ENCODE measurements around the gene KIF26A. TPM values are rescaled to one million over a fixed set of nuclear protein-coding genes. Genes with fewer than 3 reads are reported as not detected.

The KIF26A gene
- total RNA-seq, 1 donor from 2014 or later: 0.46 TPM

GRCh38 chr14:104195878-104196277 is 57.5 kb downstream of the KIF26A start:
- DNase-seq (ENCODE audit: low read depth): no peak
- H3K4me3 ChIP-seq (ENCODE audit: low read depth, low read length): no peak overlapping the region
- no peak for TF ChIP-seq CTCF (conservative IDR thresholded peaks at IDR 0.05; ENCODE audit: low read depth, low read length)

DNA sequence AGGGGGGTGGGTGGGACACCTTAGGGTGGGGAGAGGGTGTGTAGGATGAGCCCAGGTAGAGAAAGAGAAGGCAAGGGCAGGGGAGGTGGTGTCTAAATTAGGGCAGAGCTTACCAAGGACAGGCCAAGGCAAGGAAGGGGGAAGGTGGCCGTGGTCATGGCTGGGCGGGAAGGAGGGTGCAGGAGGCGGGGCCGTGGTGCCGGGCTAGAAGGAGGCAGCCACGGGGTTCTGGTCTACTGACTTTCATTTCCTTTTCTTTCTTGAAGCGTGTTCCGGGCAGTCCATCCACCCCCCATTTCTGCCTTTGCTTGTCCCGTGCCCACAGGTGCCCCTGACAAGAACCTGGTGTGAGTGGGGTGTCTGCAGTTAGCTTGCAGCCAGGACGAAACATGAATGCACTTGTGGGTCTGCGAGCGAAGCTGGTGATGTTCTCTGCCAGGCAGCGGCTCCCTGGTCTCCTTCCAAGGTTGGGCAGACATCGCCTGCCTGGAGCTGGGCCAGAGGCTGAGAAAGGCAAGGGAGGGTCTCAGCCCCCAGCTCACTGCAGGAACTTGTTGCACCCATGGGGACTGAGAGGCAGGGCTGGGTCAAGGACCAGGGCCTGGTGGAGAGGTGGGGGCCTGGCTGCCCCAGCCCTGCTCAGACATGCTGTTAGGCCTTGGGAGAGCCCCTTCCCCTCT is 58.2 kb downstream of the KIF26A start:
- TF ChIP-seq CTCF (conservative IDR thresholded peaks at IDR 0.05; ENCODE audit: low read depth, low read length): no peak
- no peak for DNase-seq (ENCODE audit: low read depth)
- no peak overlapping the region for H3K4me3 ChIP-seq (ENCODE audit: low read depth, low read length)

DNA sequence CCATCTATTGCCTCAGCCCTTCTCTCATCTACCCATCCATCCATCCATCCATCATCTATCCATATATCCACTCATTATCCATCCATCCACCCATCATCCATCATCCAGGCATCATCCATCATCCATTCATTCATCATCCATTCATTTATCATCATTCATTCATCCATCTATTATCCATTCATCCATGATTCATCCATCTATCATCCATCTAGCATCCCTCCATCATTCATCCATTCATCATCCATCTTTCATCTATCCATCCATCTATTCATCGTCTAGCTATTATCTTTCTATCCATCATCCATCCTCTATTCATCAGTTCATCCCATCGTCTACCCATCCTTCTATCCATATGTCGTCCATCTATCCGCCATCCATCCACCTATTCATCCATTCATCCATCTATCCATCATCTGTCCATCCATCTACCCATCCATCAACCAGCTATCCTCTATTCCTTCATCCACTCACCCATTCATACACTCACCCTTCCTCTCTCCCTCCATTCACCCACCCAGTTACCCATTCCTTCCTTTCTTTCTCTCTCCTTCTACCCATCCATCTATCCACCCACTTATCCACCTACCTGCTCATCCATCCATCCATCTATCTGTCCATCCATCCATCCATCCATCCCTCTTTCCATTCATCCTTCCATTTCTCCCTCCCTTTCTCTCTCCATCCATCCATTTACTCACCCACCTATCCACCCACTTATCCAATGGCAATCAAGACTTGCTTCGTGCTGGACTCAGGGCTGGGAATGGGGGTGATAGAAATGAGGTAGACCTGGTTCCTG is 59.3 kb downstream of the KIF26A start:
- TF ChIP-seq CTCF (conservative IDR thresholded peaks at IDR 0.05; ENCODE audit: low read depth, low read length): no peak
- no peak for DNase-seq (ENCODE audit: low read depth)
- no peak overlapping the region for H3K4me3 ChIP-seq (ENCODE audit: low read depth, low read length)

DNA sequence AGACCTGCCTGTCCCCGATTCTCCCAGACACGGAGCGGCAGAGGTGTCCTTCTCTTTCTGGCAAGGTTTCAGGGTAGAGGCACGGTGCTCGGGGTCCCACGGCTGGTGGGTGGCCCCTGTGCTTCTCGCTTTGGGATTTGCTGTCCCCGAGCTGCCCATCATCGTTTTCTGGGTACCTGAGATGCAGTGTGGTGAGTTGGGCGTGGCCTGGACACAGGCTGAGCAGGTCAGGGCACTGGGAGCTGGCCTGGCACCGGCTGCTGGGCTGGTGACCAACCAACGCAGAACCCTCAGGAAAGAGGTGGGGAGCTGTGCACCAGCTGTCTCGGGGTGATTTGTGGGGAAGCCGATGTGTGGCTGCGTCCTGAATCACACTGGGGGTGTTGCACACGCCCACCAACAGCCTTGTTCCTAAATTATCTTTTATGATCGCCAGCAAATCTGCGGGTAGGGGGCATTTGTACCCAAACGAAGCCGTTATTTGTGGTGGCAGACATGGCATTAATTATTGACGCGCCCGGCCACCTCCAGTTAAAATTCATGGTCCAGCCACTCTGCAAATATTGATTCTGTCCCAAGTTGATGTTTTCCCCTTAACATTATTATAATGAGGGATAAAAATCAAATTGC is 61.0 kb downstream of the KIF26A start:
- no peak overlapping the region for H3K4me3 ChIP-seq (ENCODE audit: low read depth, low read length)
- no peak for TF ChIP-seq CTCF (conservative IDR thresholded peaks at IDR 0.05; ENCODE audit: low read depth, low read length)
- no peak for DNase-seq (ENCODE audit: low read depth)

GRCh38 chr14:104200106-104200505 is 61.7 kb downstream of the KIF26A start:
- no peak for DNase-seq (ENCODE audit: low read depth)
- no peak overlapping the region for H3K4me3 ChIP-seq (ENCODE audit: low read depth, low read length)
- no peak for TF ChIP-seq CTCF (conservative IDR thresholded peaks at IDR 0.05; ENCODE audit: low read depth, low read length)

- no peak for TF ChIP-seq CTCF (conservative IDR thresholded peaks at IDR 0.05; ENCODE audit: low read depth, low read length)
- DNase-seq (ENCODE audit: low read depth): no peak
- H3K4me3 ChIP-seq (ENCODE audit: low read depth, low read length): no peak overlapping the region
Measured at GRCh38 chr14:104200591-104200990, 62.2 kb downstream of the KIF26A start.

All from epithelial cell of proximal tubule (primary cell).